ENCODE results near the gene MYO18B. TPM values are rescaled to one million over a fixed set of nuclear protein-coding genes. Genes with fewer than 3 reads are reported as not detected.

MYO18B gene
- total RNA-seq, 1 donor from 2014 or later, result 1.9 TPM

DNA sequence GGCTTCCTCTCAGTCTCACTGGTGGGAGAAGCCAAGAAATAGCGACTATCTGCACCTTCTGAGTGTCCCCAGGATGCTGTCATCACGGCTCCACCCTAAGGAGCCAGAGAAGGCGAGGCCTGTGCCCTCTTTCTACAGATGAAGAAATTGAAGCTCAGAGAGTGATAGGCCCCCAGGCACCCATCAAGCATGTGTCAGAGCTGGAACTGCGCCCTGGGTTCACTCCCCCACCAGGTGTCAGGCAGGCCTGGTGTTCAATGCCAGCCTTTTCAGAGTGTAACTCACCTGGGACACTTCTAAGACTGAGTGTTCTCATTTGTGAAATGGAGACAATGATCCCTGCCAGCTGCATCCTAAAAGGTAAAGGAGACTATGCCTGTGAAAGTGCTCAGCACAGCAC lies 299.9 kb downstream of the MYO18B start:
- H3K36me3 Mint-ChIP-seq (ENCODE audit: insufficient read depth), result no peaks in the 10 kb centered on the region
- no peak for DNase-seq (ENCODE audit: low spot score, unreplicated experiment)
- peak overlapping the region; percentile 43 for H3K27ac Mint-ChIP-seq
- H3K27me3 Mint-ChIP-seq, result peaks cover 4% of the 10 kb centered on the region
- TF ChIP-seq, protein P1, sequence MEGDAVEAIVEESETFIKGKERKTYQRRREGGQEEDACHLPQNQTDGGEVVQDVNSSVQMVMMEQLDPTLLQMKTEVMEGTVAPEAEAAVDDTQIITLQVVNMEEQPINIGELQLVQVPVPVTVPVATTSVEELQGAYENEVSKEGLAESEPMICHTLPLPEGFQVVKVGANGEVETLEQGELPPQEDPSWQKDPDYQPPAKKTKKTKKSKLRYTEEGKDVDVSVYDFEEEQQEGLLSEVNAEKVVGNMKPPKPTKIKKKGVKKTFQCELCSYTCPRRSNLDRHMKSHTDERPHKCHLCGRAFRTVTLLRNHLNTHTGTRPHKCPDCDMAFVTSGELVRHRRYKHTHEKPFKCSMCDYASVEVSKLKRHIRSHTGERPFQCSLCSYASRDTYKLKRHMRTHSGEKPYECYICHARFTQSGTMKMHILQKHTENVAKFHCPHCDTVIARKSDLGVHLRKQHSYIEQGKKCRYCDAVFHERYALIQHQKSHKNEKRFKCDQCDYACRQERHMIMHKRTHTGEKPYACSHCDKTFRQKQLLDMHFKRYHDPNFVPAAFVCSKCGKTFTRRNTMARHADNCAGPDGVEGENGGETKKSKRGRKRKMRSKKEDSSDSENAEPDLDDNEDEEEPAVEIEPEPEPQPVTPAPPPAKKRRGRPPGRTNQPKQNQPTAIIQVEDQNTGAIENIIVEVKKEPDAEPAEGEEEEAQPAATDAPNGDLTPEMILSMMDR (IDR thresholded peaks at IDR 0.05; ENCODE audit: unreplicated experiment), result no peak
- H3K9me3 Mint-ChIP-seq (ENCODE audit: low read depth), result no peaks in the 10 kb centered on the region
- peaks cover 10% of the 10 kb centered on the region for H3K4me1 Mint-ChIP-seq (ENCODE audit: low read depth)
- no peak overlapping the region for H3K4me3 Mint-ChIP-seq (ENCODE audit: low read depth)

DNA sequence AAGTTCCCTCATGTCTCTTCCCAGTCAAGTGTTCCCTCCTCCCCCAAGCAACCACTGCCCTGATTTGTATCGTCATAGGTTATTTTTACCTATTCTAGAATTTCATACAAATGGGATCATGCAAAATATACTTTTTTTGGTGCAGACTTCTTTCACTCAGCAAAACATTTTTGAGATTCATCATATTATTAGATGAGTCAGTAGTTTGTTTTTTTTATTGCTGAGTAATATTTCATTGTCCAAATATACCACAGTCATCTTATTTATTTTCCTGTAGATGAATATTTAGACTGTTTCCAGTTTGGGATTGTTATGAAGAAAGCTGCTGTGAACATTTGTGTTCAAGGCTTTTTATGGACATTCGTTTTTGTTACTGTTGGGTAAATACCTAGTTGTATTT lies 301.0 kb downstream of the MYO18B start:
- no peak for DNase-seq (ENCODE audit: low spot score, unreplicated experiment)
- Mint-ChIP-seq H3K36me3 (ENCODE audit: insufficient read depth) (no peaks in the 10 kb centered on the region), H3K9me3 (ENCODE audit: low read depth) (no peaks in the 10 kb centered on the region), H3K27me3 (peaks cover 4% of the 10 kb centered on the region), H3K4me3 (ENCODE audit: low read depth) (no peak overlapping the region), H3K27ac (no peak overlapping the region), H3K4me1 (ENCODE audit: low read depth) (peaks cover 10% of the 10 kb centered on the region)
- TF ChIP-seq, protein P1 (IDR thresholded peaks at IDR 0.05; ENCODE audit: unreplicated experiment), result no peak

DNA sequence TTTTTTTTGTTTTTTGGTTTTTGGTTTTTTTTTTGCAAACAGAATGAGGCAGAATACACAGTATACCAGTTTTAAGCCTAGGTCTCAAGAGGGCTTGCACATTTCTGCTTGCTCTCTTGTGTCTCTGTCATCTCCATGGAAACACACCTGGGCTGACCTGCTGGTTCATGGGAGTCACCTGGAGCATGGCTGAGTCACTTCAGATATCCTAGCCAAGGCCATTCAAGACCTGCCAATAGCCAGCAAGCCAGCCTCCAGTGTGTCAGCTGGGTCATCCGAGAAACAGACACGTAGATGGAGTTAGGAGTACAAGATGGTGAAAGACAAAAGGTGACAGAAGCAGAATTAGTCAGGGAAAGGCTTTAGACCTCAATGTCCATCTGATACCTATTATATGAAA lies 303.1 kb downstream of the MYO18B start:
- Mint-ChIP-seq H3K4me1 (ENCODE audit: low read depth) (peaks cover 2% of the 10 kb centered on the region), H3K9me3 (ENCODE audit: low read depth) (no peaks in the 10 kb centered on the region), H3K27ac (no peak overlapping the region), H3K4me3 (ENCODE audit: low read depth) (no peak overlapping the region), H3K27me3 (no peaks in the 10 kb centered on the region), H3K36me3 (ENCODE audit: insufficient read depth) (no peaks in the 10 kb centered on the region)
- TF ChIP-seq, protein P1 (IDR thresholded peaks at IDR 0.05; ENCODE audit: unreplicated experiment), result no peak
- no peak for DNase-seq (ENCODE audit: low spot score, unreplicated experiment)

DNA sequence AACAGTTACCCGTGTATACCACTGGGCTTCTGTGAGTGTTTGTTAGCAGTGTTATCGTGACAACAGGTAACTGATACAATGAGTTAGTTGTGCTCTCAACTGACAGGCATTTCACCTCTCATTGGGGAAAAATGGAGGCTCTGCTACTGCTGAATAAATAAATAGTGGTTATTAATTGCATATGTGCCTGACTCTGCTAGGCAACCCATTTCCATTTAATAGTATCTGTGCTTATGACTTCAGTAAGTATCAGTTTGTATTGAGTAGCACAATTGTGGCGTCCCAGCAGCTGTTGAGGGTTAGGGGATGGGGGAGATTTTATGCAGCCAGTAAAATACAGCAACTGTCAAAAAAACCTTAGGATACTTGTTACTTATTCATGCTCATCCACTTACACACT lies 303.9 kb downstream of the MYO18B start:
- TF ChIP-seq, protein P1 (IDR thresholded peaks at IDR 0.05; ENCODE audit: unreplicated experiment), result no peak

DNA sequence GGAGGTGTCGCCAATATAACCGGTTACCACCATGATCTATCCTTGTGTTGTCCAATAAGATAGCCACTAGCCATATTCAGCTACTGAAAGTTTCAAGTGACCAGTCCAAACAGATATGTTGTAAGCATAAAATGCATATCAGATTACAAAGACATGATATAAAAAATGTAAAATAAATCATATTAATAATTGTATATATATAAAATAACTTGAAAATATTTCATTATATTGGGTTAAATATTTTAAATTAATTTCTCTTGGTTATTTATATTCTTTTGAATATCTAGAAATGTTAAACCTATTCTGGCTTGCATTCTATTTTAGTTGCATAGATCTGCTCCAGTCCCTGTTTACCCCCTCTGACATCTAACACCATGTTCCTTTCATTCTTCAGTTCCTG lies 305.5 kb downstream of the MYO18B start:
- H3K36me3 Mint-ChIP-seq (ENCODE audit: insufficient read depth), result no peaks in the 10 kb centered on the region
- H3K4me1 Mint-ChIP-seq (ENCODE audit: low read depth), result peaks cover 2% of the 10 kb centered on the region
- no peaks in the 10 kb centered on the region for H3K27me3 Mint-ChIP-seq
- TF ChIP-seq, protein P1 (IDR thresholded peaks at IDR 0.05; ENCODE audit: unreplicated experiment), result no peak
- no peak overlapping the region for H3K27ac Mint-ChIP-seq
- no peaks in the 10 kb centered on the region for H3K9me3 Mint-ChIP-seq (ENCODE audit: low read depth)
- DNase-seq (ENCODE audit: low spot score, unreplicated experiment), result no peak
- no peak overlapping the region for H3K4me3 Mint-ChIP-seq (ENCODE audit: low read depth)

More for the DNA sequence above, 303.9 kb downstream of the MYO18B start:
- DNase-seq (ENCODE audit: low spot score, unreplicated experiment), result no peak
- H3K4me1 Mint-ChIP-seq (ENCODE audit: low read depth), result peaks cover 2% of the 10 kb centered on the region
- H3K27me3 Mint-ChIP-seq, result no peaks in the 10 kb centered on the region
- no peaks in the 10 kb centered on the region for H3K36me3 Mint-ChIP-seq (ENCODE audit: insufficient read depth)
- H3K27ac Mint-ChIP-seq, result no peak overlapping the region
- no peak overlapping the region for H3K4me3 Mint-ChIP-seq (ENCODE audit: low read depth)
- H3K9me3 Mint-ChIP-seq (ENCODE audit: low read depth), result no peaks in the 10 kb centered on the region

Measured in progenitor cell of endocrine pancreas (in vitro differentiated cells).